HS-27A (cell line): ENCODE measurements around the gene SH3RF1.

ENCODE experiments used
- DNase-seq: peaks from one replicate; pipeline ENCODE4 v3.0.0-alpha.2; 2012; ENCODE audit warnings: low read depth, missing footprints

SH3RF1 gene

GRCh38 chr4:169163495-169163894 is 107.3 kb downstream of the SH3RF1 start:
- DNase-seq: no peak

DNA sequence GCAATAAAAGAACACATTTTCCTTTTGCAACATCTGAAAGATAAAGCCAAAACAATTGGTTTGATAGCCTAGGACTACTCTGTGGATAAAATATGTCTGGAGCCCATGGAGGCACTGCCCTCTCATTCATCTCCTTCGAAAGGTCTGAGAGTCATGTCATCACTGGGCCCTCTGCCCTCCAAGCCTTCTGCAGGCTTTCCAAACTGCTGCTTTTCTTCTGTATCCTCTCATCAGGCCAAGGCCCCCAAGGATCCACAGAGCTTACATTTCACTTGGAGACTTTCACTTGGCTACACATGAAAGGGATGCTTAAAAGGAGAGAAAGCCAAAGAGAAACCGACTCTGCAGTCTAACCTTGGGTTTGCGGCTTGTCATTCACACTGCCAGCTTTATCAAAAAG is 109.9 kb downstream of the SH3RF1 start:
- no peak for DNase-seq

DNA sequence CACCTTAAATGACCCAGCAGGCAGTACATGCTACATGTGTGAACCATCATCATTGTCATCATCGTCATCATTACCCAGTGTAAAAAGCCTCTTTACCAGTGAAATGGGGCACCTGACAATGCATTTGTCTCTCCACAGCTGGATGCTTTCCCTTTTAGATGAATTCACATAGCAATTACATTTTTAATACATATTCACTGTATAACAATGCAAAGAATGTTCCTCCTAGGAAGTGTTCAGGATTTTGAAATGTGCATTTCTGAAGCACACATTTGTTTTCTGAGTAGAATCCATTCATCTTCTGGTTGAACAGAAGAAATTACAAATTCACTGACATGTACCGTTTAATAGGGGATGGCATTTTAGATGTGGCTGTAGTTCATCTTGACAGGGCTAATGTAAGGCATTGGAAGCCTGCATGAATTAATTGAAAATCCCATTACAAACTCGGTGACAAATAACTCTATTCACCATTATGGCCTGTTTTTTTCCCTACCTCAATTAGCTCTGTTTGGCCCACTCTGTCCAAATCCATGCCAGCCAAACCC is 111.1 kb downstream of the SH3RF1 start:
- peak; percentile 66 for DNase-seq

- DNase-seq: no peak
Observed at GRCh38 chr4:169158861-169159260, 111.9 kb downstream of the SH3RF1 start.

GRCh38 chr4:169158046-169158445 is 112.7 kb downstream of the SH3RF1 start:
- no peak for DNase-seq

- DNase-seq: no peak
Observed at GRCh38 chr4:169156392-169156791, 114.4 kb downstream of the SH3RF1 start.

GRCh38 chr4:169154121-169154520 is 116.6 kb downstream of the SH3RF1 start:
- no peak for DNase-seq

- DNase-seq: no peak
Observed at GRCh38 chr4:169153481-169154087, 117.2 kb downstream of the SH3RF1 start.

DNA sequence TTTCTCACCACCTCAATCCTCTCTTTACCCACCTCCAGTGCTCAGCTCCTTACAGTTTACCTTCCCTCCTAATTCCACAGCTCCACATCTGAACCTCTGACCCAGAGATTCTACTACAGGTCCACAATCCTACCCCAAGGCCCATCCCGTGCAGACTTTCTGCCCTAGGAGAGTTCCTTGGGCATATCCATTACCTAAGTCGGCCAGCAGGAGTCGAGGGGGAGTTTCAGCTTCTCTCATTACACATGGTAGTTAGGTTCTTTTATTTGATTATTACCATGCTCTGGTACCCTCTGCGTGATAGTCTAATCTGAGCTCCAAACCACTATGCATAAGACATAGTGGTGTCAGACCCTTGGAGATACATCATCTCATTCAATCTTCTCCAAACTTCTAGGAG is 117.9 kb downstream of the SH3RF1 start:
- no peak for DNase-seq

DNA sequence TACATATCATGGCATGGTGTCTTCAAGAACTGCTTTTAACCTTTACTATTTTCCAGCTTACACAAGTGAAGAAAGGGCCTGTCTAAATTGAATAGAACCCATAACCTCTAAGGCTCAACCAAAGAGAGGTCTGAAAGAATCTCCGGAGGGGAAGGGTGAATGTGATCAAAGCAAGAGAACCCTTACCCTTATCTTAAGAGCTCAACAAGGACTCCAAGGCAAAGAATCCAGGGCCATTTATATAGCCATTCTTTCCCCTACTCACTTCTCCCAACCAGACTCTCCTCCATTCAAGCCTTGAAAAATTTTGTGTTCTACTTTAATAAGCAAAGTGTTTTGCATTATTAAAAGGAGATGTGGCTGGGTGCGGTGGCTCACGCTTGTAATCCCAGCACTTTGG is 118.7 kb downstream of the SH3RF1 start:
- no peak for DNase-seq

DNA sequence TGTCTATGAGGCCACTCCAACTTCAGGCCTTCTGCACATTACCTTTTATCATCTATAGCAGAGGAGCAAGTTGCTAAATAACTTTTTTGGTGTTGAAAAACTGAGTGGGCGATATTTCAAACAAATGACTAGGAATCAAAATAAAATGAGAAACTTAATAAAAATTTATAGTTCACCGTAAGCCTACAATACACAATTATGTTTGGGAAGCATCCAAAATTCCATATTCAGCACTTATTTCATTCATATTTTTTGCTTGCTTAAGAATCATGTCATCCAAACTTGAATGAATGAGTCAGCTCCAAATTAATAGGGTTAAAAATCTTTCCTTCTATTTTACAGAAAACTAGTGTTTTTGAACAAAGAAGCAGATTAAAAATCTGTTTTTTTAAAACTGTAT is 119.1 kb downstream of the SH3RF1 start:
- no peak for DNase-seq

- no peak for DNase-seq
Observed at GRCh38 chr4:169150806-169151205, 120.0 kb downstream of the SH3RF1 start.

- DNase-seq: no peak
Observed at GRCh38 chr4:169148885-169149284, 121.9 kb downstream of the SH3RF1 start.

- peak; percentile 53 for DNase-seq
Observed at GRCh38 chr4:169147191-169147590, 123.6 kb downstream of the SH3RF1 start.

GRCh38 chr4:169144061-169144600 is 126.6 kb downstream of the SH3RF1 start:
- DNase-seq: no peak

GRCh38 chr4:169143335-169143734 is 127.4 kb downstream of the SH3RF1 start:
- DNase-seq: no peak

- DNase-seq: no peak
Observed at GRCh38 chr4:169142906-169143305, 127.8 kb downstream of the SH3RF1 start.

DNA sequence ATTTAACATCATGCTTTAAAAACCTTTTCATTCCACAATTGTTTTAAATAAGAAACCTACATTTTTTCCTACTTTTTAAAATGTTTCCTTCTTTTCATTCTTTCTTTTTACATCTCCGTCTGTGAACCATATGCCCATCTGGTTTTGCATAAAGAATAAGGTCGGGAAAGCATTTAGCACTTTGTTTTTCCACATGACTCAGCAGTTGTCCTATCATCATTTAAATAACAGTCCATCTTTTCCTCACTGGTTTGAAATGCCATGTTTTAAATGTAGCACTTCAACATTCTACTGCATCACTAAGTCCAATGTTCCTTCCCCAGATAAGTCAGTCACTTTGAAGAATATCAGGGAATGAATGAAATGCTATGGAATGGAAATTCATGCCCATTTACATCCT is 128.4 kb downstream of the SH3RF1 start:
- DNase-seq: no peak

DNA sequence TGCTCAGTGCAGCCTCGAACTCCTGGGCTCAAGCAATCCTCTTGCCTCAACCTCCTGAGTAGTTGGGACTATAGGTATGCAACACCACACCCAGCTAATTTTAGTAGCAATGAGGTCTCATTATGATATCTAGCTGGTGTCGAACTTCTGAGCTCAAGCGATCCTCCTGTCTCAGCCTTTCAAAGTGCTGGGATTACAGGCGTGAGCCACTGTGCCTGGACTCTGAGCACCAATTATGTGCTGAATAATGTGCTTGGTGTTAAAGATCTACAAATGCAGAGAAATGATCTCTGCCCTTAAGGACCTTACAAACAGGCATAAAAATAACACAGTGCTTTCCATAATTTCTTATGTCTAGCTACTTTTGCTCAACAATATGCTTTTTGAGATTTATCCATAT is 131.7 kb downstream of the SH3RF1 start:
- DNase-seq: no peak

DNA sequence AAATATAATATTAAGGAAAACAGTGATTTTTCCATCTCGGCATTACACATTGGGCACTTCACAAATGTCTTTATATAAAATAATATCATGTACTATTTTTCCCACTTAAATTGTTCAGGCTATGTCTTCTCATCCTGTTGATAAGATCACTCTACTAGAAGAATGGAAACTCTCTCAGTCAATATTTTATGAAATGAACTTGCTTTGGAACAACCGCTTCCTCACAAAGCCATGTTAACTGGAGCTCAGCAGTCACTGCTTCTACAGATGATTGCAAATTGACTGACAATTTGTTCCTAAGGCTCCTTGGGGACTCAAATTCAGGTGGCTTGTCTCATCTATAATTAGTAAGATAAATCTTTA is 133.2 kb downstream of the SH3RF1 start:
- DNase-seq: no peak

- no peak for DNase-seq
Observed at GRCh38 chr4:169136796-169137557, 133.8 kb downstream of the SH3RF1 start.

DNA sequence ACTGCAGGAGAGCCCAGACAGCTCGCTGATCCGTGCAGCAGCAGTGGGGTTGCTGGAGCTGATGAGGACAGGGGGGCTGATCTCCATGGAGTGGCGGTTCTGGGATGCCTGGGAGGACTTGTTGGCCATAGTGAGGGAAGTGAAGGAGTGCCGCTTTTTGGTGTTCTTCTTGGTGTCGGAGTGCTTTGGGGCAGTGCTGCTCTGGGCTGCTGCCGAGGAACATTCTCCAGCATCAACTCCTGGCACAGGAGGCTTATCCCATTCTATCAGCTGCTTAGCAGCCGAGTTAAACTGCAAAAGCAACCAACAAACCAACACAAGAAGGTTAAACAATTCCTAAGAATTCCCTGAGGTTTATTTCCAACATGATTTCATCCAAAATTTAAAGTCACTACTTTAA is 134.4 kb downstream of the SH3RF1 start:
- no peak for DNase-seq

GRCh38 chr4:169135776-169136175 is 135.0 kb downstream of the SH3RF1 start:
- no peak for DNase-seq
